ENCODE results near the gene ATP8B1. TPM values are rescaled to one million over a fixed set of nuclear protein-coding genes. Genes with fewer than 3 reads are reported as not detected.

ATP8B1 gene
- total RNA-seq, 1 experiment from 2014 or later: 1.1 TPM

DNA sequence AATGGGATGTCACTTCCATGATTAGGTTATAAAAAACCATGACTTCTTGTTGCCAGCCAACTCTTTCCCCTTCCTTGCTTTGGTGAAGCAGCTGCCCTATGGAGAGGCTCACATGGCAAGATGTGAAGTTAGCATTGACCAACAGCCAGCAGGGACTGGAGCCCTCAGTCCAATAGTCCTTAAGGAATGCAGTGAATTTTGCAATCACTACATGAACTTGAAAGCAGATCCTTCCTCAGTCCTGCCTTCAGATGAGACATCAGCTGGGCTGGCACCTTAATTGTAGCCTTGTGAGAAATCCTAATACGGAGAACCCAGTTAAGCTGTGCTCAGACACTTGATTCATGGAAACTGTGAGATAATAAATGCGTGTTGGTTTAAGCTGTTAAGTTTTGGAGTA lies 61.8 kb downstream of the ATP8B1 start:
- no peaks in the 10 kb centered on the region; a peak in 1 of 5 replicates for H3K9me3 Mint-ChIP-seq
- Histone ChIP-seq H2BK12ac (ENCODE audit: insufficient read length, low read depth, low read length) (no peak overlapping the region), H4K8ac (replicated peaks; ENCODE audit: insufficient read length, low read depth, low read length) (no peak overlapping the region), H4K5ac (ENCODE audit: insufficient read length, low read depth, low read length) (no peak overlapping the region), H3K27me3 (ENCODE audit: insufficient read depth, low read length) (no peaks in the 10 kb centered on the region), H2AFZ (ENCODE audit: low read length) (no peak overlapping the region), H3K23me2 (ENCODE audit: insufficient read length, low read depth, low read length, poor library complexity, severe bottlenecking) (no peaks in the 10 kb centered on the region), H3K4me2 (ENCODE audit: insufficient read depth, insufficient read length, low read length) (no peak overlapping the region), H3K27ac (ENCODE audit: insufficient read length, low read depth, low read length) (no peak overlapping the region), H2BK120ac (ENCODE audit: low read depth, low read length, poor library complexity, severe bottlenecking) (no peak overlapping the region), H4K91ac (ENCODE audit: insufficient read length, low read depth, low read length) (no peak overlapping the region), H3K9ac (ENCODE audit: extremely low read depth, insufficient read length, low read length) (no peak overlapping the region), H3T11ph (ENCODE audit: low read length) (no peak overlapping the region), H3K79me2 (ENCODE audit: insufficient read depth, low read length) (no peaks in the 10 kb centered on the region), H3K79me1 (ENCODE audit: insufficient read depth, low read depth, low read length, poor library complexity, severe bottlenecking) (no peaks in the 10 kb centered on the region), H3K14ac (ENCODE audit: insufficient read depth, low read length) (no peak overlapping the region), H3K18ac (ENCODE audit: insufficient read length, low read depth, low read length) (no peak overlapping the region), H3K23ac (ENCODE audit: insufficient read length, low read depth, low read length) (no peak overlapping the region), H3K9me3 (ENCODE audit: control insufficient read depth, low read depth, low read length) (no peaks in the 10 kb centered on the region), H3K56ac (ENCODE audit: insufficient read length, low read depth, low read length) (no peak overlapping the region), H2BK20ac (ENCODE audit: low read depth, low read length, poor library complexity, severe bottlenecking) (no peak overlapping the region), H2AK5ac (ENCODE audit: insufficient read length, low read length) (no peak overlapping the region), H3K4ac (ENCODE audit: low read depth, low read length) (no peak overlapping the region), H4K20me1 (ENCODE audit: control insufficient read depth, insufficient read depth, insufficient read length) (no peaks in the 10 kb centered on the region), H2BK5ac (ENCODE audit: insufficient read length, low read length) (no peak overlapping the region), H2BK15ac (ENCODE audit: low read depth, low read length) (no peak overlapping the region), H3K4me1 (ENCODE audit: insufficient read depth, low read length) (no peaks in the 10 kb centered on the region; the same call in 1 of the 2 replicates)
- no peaks in the 10 kb centered on the region for H3K36me3 Mint-ChIP-seq (ENCODE audit: insufficient read depth in 1 of 3, low read depth in 3 of 3)
- peaks cover 9% of the 10 kb centered on the region in 2 experiments for H3K4me1 Mint-ChIP-seq
- H3K27ac Mint-ChIP-seq: no peak overlapping the region
- WGBS (ENCODE audit: extremely low coverage, insufficient read length, low lambda C conversion rate): no CpG with 5 or more reads among the region's 2 CpGs
- no peak overlapping the region for H3K4me3 Mint-ChIP-seq
- no peaks in the 10 kb centered on the region for H3K27me3 Mint-ChIP-seq (ENCODE audit: low read depth)
- TF ChIP-seq, protein P1, sequence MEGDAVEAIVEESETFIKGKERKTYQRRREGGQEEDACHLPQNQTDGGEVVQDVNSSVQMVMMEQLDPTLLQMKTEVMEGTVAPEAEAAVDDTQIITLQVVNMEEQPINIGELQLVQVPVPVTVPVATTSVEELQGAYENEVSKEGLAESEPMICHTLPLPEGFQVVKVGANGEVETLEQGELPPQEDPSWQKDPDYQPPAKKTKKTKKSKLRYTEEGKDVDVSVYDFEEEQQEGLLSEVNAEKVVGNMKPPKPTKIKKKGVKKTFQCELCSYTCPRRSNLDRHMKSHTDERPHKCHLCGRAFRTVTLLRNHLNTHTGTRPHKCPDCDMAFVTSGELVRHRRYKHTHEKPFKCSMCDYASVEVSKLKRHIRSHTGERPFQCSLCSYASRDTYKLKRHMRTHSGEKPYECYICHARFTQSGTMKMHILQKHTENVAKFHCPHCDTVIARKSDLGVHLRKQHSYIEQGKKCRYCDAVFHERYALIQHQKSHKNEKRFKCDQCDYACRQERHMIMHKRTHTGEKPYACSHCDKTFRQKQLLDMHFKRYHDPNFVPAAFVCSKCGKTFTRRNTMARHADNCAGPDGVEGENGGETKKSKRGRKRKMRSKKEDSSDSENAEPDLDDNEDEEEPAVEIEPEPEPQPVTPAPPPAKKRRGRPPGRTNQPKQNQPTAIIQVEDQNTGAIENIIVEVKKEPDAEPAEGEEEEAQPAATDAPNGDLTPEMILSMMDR (conservative IDR thresholded peaks at IDR 0.05): no peak
- DNase-seq: no peak

Data from H9 (cell line).